GM18520 (cell line): ENCODE measurements around the gene NDRG4.
"Not testable (repeated sequence)": the region's sequence is repeated elsewhere in the genome, so short reads cannot be mapped to it uniquely, and the experiment has no call there.

Experiments
- ATAC-seq: cut with Tn5 transposase; IDR thresholded peaks from one replicate; pipeline ENCODE4 v1.9.1; 2021; ENCODE audit not compliant: unreplicated experiment

The NDRG4 gene

DNA sequence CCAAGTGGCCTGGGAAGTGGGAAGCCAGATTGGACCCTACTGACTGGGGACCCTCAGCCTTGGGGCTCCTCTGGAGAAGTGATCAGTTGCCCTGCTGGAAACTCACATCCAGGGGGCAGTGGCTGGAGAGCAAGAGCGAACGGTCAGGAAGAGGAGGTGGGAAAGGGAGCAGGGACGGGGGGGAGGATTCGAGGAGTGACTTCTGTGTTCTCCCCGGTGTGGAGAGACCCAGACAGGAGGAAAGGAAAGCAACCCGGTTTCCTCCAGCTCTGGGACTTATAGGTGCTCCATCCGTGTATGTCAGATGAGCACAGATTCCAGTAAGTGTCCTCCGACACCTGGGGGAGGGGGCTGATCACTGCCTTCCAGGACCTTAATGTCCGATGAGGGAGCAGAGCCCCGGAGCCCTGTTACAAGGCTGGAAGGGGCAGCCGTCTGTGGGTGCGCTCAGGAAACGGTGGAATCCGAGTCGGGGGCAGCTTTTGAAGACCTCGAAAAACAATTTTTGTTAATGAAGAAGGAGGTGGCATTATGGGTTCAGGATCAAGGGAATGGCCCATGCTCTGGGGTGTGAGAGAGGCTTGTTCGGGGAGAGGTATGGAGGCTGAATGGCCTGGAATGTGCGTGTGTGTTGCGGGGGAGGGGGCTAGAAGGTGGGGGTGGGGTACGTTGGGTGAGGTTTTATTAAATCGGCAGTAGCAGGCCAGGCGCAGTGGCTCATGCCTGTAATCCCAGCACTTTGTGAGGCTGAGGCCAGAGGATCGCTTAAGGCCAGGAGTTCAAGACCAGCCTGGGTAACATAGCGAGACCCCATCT lies 34.8 kb upstream of the NDRG4 start:
- ATAC-seq: no peak

- ATAC-seq: no peak
Observed at GRCh38 chr16:58465817-58466216, 34.1 kb upstream of the NDRG4 start.

GRCh38 chr16:58466396-58466795 lies 33.5 kb upstream of the NDRG4 start:
- no peak for ATAC-seq

DNA sequence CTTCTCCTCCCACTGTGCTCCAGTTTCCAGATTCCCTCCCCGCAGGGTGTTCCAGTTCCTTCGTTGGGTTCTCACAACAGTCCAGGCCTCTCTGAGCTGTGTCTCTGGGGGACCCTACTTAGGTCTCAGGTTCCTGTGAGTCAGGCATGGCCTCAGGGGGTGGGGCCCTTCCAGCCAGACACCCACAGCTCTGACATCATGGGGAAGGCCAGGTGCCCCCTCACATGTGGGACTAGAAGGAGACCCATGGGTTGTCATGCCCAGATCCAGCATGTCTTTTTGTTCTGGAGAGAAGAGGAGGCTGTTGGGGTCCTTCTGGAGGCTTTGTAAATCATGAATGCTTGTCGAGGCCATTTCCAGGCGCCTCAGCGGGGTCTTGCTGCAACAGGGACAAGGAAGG lies 32.0 kb upstream of the NDRG4 start:
- no peak for ATAC-seq

GRCh38 chr16:58471209-58471975 lies 28.6 kb upstream of the NDRG4 start:
- no peak for ATAC-seq

DNA sequence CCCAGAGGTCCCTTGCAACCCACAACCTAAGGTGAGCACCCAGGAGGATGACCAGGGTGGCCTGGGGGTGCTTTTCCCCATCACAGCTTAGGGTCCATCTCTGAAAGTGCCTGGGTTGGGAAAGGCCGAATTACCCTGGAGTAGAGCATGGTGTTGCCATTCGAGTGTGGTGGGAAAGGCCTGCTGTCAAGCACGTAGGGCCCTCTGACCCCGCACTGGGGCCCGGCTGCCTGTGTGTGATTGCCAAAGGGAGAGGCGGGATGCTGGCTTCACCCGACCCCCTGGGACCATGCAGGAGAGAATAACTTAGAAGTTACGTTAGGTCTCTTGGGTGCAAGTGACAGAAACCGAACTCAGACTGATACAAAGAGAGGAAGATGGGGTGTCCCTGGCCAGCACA lies 27.7 kb upstream of the NDRG4 start:
- no peak for ATAC-seq

- no peak for ATAC-seq
Observed at GRCh38 chr16:58472827-58473226, 27.1 kb upstream of the NDRG4 start.

DNA sequence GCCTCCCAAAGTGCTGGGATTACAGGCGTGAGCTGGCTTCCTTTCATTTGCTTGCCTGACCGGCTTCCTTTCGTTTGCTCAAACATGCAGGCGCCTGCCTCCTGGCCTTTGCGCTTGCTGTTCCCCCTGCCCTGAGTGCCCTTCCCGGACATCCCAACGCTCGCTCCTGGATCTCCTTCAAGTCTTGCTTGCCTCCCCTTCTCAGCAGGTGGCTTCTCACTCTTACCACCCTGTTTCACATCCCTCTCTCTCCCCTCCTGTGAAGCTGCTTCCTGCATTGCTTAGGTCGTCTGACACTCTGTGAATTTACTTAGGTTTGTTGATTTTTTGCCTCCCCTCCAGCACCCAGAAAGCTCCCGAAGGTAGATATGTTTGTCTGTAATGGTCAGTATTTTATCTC lies 25.6 kb upstream of the NDRG4 start:
- ATAC-seq: no peak

DNA sequence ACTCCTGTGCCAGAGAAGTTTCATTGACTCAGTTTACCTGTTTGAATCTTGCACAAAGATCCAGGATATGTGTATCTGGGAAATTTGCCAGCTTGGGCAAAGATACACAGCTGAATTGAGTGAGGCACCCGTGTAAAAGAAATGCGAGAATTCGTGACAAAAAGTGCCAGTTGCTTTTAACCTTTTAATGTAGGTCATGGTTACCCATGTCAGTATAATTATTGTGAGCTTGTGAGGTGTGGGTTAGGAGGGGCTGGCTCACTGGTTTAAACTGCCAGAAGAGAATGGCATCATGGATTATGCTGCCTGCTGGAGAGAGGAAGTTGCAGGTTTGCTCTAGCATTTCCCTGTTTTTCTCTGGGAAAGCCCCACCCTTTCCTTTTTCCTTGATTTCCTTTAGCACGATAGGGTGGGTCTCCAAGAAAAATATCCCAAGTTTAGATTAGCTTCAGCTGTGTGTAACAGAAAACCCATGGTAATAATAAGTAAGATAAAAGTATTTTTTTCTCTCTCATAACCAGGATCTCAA lies 24.8 kb upstream of the NDRG4 start:
- no peak for ATAC-seq

GRCh38 chr16:58476791-58477190 lies 23.2 kb upstream of the NDRG4 start:
- ATAC-seq: no peak

DNA sequence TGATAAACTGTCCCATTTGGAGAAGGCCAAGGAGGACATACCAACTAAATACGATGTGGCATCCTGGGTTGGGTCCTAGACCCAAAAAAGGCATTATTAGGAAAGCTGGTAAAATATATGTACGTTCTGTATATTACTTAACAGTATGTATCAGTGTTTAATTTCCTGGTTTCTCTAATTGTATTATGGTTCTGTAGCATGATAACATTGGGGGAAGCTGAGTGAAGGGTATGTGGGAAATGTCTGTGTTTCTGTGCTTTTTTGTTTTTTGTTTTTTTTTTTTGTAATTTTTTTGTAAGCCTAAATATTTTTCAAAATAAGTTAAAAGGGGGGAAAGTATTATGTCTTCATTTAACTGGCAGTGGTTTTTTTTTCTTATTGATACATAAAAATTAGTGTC lies 21.5 kb upstream of the NDRG4 start:
- ATAC-seq: no peak

DNA sequence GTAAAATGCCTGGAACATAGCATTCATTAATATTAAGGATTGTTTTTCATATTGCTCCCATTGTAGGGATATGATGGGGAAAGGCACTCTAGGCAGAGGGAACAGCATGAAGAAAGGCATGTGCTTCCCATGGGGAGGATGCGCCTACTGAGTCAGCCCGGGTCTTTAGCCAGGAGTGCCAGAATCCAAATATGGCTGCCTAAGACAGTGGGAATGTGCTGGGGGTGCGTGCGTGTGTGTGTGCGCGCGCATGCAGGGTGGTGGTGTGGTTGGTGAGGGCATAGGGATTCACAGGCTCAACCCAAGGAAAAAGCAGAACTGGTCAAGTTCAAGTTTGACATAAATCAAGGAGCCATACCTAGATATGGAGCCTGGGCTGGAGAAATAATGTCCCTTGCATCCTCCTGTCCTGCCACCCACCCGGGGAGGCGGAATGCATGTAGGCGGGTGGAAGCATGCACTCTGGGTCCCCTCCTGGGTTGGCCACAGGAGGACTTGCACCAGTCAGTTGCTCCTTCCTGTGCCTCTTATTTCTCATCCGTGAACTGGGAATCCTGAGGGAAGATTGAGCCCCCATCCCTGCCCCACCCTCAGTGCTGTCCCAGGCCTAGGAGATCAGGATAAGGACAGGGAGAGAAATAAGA lies 18.6 kb upstream of the NDRG4 start:
- ATAC-seq: no peak

DNA sequence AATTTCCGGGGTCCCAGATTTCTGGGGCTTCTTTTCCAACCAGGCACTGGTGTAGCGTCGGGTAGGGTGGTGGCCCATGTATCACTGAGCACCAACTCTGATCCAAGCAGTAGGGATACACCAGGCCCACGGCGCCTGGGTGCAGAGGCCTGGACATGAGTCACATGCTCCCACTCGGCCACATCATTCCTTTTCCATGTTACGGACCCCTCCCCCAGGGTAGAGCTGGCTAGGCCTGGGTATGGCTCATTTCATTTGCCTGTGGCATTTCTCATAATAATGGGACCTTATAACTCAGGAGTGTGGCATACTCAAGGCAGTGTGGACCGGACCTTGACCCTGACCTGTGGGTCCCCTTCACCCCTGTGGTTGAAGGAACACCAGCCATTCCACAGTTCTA lies 18.0 kb upstream of the NDRG4 start:
- no peak for ATAC-seq

DNA sequence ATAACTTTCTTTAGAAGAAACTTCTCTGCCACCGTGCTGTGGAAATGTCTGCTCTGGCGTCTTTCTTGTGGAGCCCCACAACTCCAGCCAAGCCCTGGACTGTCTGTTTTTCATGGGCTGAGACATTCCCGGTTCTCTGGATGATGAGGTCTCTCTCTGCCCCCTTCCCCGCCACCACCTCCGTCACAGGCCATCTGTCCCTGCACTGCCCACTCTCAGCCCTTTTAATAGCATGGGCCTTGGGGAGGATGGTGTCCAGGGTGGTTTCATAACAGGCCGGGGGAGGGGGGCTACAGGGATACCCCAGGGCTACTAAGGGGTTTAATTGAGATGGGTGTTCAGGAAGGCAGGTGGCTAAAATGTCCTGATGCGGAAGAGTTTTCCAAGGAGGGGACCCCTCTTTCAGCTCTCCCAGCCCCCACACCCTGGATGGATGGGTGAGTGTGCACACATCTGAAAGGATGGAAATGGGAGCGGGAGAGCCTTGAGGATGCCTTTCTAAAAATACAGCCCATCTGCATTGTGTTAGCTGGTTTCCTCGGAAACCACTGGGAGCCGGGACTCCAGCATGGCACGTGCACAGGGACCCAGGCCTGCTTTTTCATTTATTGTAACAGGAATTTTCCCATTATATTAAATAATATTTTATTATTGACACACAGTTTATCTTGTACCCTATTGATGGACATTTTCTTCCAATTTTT lies 14.6 kb upstream of the NDRG4 start:
- no peak for ATAC-seq

- no peak for ATAC-seq
Observed at GRCh38 chr16:58487566-58488351, 12.2 kb upstream of the NDRG4 start.

- no peak for ATAC-seq
Observed at GRCh38 chr16:58488531-58488930, 11.4 kb upstream of the NDRG4 start.

DNA sequence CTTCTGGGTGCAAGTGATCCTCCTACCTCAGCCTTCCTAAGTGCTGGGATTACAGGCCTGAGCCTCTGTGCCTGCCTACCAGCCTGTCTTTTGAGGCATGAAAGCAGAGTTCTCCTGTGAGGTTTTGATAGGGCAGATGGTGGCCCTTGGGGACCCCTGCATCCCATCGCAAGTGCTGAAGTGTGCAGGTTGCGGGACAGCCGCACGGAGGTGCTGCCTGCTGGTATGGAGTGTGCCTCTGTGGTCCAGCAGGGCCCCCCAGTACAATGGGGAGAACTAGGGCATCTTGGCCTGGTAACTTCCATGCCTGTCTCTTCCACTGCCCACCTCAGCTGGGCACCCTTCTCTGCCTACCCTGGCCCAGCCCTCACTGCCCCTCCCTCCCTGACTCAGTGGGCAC lies 9.9 kb upstream of the NDRG4 start:
- no peak for ATAC-seq

GRCh38 chr16:58490539-58490938 lies 9.4 kb upstream of the NDRG4 start:
- not testable (repeated sequence) for ATAC-seq

DNA sequence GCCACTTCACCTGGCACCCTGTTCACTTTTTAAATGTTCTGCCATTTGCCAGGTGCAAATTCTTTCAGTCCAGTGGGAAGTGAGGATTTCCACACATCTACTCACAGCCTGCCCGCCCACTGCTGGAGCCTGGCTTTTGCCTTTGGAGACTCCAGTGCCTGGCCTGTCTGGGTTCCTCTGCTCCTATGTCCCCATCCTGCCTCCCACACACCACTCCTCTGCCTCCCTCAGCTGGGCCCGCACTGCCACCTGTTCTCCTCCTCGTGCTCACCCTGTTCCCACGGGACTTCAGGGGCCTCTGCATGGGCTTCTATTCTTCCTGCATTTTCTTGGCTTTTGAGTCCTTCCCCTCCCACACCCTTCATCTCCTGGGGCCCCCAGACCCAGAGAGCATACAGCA lies 7.9 kb upstream of the NDRG4 start:
- ATAC-seq: no peak

DNA sequence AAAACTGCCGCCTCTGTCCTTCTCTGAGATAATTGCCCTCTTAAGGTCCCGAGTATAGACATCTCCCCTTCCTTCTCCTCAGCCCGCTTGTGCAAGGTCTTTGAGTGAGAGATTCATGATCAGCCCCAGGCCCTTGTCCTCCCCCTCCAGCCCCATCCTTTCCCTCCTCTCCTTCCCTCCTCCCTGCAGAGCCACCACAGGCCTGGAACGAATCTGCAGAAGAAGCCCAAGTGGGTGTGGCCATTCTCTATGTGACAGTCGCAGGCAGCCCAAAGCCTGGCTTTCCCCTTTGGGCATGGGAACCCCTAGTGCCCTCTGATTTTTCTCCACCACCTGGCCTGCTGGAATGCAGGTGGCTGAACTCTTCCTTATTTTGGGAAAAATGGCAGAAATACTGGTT lies 7.2 kb upstream of the NDRG4 start:
- no peak for ATAC-seq
